HT-29 (cell line): Measurements from ENCODE around the gene TIMELESS. TPM values are rescaled to one million over a fixed set of nuclear protein-coding genes. Genes with fewer than 3 reads are reported as not detected.
A peak's percentile ranks its signal among the peaks of the same experiment; 100 is the strongest.
"Not testable (repeated sequence)": the region's sequence is repeated elsewhere in the genome, so short reads cannot be mapped to it uniquely, and the experiment has no call there.

Source experiments
- DNase-seq: peaks from one replicate; pipeline ENCODE4 v3.0.0-alpha.2; 2015; ENCODE audit warnings: low spot score
- total RNA-seq: library from RNA; depleted of rRNA; stranded (reverse); fragments of >200 nt; shearing (Covaris generic); gene quantifications from 2 replicates; pipeline ENCODE4 v1.2.3, GENCODE V29; 2014; rRNA removed

Gene TIMELESS, protein sequence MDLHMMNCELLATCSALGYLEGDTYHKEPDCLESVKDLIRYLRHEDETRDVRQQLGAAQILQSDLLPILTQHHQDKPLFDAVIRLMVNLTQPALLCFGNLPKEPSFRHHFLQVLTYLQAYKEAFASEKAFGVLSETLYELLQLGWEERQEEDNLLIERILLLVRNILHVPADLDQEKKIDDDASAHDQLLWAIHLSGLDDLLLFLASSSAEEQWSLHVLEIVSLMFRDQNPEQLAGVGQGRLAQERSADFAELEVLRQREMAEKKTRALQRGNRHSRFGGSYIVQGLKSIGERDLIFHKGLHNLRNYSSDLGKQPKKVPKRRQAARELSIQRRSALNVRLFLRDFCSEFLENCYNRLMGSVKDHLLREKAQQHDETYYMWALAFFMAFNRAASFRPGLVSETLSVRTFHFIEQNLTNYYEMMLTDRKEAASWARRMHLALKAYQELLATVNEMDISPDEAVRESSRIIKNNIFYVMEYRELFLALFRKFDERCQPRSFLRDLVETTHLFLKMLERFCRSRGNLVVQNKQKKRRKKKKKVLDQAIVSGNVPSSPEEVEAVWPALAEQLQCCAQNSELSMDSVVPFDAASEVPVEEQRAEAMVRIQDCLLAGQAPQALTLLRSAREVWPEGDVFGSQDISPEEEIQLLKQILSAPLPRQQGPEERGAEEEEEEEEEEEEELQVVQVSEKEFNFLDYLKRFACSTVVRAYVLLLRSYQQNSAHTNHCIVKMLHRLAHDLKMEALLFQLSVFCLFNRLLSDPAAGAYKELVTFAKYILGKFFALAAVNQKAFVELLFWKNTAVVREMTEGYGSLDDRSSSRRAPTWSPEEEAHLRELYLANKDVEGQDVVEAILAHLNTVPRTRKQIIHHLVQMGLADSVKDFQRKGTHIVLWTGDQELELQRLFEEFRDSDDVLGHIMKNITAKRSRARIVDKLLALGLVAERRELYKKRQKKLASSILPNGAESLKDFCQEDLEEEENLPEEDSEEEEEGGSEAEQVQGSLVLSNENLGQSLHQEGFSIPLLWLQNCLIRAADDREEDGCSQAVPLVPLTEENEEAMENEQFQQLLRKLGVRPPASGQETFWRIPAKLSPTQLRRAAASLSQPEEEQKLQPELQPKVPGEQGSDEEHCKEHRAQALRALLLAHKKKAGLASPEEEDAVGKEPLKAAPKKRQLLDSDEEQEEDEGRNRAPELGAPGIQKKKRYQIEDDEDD
- total RNA-seq = 19.7 and 21.8 TPM in 2 replicates

DNA sequence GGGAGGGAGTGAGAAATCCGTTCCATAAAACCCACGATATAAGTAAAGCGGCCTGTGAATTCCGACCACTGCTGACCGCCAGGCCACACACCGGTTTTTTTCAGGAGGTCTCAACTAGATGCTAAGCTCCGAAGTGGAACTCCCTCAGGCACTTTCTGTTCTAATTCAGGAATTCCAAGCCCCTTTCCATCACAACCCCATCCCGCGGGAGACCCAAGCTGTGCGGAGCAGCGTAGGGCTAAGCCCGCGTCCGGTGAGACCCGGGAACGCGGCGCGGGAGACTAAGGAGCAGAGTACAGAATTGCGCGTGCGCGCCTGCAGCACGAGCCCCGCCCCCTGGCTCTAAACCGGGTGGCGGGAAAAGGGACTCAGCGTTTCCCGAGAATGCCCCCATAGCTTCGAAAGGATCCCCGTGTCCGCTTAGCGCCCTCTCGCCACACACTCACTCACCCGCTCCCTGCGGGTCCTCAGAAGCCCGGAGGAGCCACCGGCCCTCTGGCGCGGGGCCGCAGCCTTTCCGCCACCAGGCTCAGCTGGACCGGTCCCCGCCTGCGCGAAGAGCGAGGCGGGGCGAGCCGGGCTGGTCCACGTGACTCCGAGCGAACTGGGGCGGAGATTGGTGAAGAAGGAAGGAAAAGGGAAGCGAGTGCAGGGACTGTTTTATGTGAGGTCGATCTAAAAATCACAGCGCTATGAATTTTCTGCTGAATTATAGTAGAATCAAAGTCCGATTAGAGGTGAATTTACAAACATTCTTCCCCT, at the start of gene TIMELESS:
Gene TIMELESS, minus strand, starts transcription at position 567 of the 762 bp plus-strand sequence. CDS start 15,256 bp downstream, outside the sequence.
- DNase-seq = peak; percentile 93

- DNase-seq = not testable (repeated sequence)
Measured at GRCh38 chr12:56498126-56498902, 49.1 kb upstream of the TIMELESS start.

- DNase-seq = not testable (repeated sequence)
Measured at GRCh38 chr12:56496704-56497103, 47.5 kb upstream of the TIMELESS start.

- not testable (repeated sequence) for DNase-seq
Measured at GRCh38 chr12:56494481-56494880, 45.3 kb upstream of the TIMELESS start.

- DNase-seq = not testable (repeated sequence)
Measured at GRCh38 chr12:56494106-56494415, 44.8 kb upstream of the TIMELESS start.

DNA sequence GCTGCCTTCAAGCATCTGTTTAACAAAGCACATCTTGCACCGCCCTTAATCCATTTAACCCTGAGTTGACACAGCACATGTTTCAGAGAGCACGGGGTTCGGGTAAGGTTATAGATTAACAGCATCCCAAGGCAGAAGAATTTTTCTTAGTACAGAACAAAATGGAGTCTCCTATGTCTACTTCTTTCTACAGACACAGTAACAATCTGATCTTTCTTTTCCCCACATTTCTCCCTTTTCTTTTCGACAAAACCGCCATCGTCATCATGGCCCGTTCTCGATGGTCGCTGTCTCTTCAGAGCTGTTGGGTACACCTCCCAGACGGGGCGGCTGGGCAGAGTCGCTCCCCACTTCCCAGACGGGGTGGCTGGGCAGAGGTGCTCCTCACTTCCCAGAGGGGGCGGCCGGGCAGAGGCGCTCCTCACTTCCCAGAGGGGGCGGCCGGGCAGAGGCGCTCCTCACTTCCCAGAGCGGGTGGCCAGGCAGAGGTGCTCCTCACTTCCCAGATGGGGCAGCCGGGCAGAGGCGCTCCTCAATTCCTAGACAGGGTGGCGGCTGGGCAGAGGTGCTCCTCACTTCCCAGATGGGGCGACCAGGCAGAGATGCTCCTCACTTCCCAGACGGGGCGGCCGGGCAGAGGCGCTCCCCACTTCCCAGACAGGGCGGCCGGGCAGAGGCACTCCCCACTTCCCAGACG, 44.3 kb upstream of the TIMELESS start:
- DNase-seq = not testable (repeated sequence)

GRCh38 chr12:56490360-56490759, 41.1 kb upstream of the TIMELESS start:
- DNase-seq = no peak

- peak; percentile 82 for DNase-seq
Measured at GRCh38 chr12:56488041-56488955, 39.1 kb upstream of the TIMELESS start, which contains the start of gene GLS2. Gene GLS2 (minus strand): TSS chr12:56488161. CDS start chr12:56488118, 43 bp downstream.

- peak; percentile 54 for DNase-seq
Measured at GRCh38 chr12:56487448-56488040, 38.3 kb upstream of the TIMELESS start.

DNA sequence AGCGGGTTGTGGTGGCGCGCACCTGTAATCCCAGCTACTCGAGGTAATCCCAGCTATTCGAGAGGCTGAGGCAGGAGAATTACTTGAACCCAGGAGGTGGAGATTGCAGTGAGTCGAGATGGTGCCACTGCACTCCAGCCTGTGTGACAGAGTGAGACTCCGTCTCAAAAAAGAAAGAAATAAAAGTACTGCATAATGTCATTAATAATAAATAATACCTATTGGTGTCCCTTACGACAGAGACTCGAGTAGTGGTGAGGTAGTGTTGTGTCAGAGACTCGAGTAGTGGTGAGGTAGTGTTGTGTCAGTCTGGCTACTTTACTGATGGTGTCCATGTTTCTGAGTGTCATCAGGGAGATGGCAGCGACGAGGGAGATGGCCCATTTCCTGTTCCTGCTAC, 37.5 kb upstream of the TIMELESS start:
- no peak for DNase-seq

GRCh38 chr12:56484566-56484965, 35.3 kb upstream of the TIMELESS start:
- DNase-seq = no peak

DNA sequence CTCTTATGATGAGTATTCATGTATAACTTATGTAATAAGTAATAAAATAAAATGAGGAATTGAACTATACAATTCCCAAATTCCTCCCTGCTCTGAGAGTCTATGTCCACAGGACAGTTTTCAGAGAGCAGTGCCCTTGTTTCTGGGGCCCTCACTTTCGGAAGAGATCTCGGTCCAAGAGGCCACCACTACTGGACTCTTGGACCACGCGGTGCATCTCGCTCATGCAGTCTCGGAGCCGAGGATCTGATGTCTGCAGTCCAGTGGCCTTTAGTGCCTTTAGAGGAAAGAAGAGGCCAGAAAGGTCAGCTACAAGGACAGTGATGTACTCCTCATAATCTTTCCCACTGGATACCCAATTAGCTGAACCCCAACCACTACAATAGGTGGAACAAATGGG, 30.4 kb upstream of the TIMELESS start:
- DNase-seq = no peak

GRCh38 chr12:56477521-56478225, 28.4 kb upstream of the TIMELESS start:
- no peak for DNase-seq

DNA sequence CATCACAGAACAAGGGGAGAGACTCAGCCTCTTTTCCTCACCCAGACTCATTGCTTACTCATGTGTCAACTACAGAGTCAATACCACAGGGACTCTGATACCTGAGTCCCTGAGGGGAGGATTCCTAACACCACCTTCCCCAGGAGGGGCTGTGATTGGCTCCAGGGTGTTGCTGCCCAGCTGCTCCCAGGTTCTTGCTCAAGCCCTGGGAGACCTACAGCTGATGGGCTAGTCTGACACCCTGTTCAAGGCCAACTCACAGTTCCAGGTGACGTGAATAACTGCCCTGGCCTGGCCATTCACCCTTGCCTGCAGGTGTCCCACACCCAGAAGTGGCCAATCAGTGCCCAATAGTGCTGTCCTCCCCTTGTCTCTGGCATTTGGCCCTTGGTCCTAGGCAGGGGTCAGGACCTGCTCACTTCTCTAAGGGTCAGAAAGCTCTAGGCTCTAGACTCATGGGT, 27.8 kb upstream of the TIMELESS start:
- no peak for DNase-seq

DNA sequence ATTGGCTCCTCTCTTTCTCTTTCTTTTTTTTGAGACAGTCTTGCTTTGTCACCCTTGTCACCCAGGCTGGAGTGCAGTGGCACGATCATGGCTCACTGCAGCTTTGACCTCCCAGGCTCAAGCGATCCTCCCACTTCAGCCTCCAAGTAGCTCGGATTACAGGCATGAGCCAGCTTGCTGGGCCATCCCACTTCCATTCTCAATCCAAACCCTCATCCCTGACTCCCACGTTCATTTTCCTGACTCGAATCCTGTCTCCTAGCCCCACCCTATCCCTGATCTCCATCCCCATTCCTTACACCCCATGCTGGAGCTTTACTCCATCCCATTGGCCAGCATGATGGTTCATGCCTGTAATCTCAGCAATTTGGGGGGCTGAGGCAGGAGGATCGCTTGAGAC, 26.9 kb upstream of the TIMELESS start:
- no peak for DNase-seq

GRCh38 chr12:56474389-56474788, 25.2 kb upstream of the TIMELESS start:
- DNase-seq = no peak
